ENCODE results near the gene CRABP2. TPM values are rescaled to one million over a fixed set of nuclear protein-coding genes. Genes with fewer than 3 reads are reported as not detected.

Gene CRABP2
- total and polyA plus RNA-seq, 2 of the 13 experiments (the other 11 are each of a cell fraction or from before 2014, with no cell fraction given), result 0.40 to 0.60 TPM

DNA sequence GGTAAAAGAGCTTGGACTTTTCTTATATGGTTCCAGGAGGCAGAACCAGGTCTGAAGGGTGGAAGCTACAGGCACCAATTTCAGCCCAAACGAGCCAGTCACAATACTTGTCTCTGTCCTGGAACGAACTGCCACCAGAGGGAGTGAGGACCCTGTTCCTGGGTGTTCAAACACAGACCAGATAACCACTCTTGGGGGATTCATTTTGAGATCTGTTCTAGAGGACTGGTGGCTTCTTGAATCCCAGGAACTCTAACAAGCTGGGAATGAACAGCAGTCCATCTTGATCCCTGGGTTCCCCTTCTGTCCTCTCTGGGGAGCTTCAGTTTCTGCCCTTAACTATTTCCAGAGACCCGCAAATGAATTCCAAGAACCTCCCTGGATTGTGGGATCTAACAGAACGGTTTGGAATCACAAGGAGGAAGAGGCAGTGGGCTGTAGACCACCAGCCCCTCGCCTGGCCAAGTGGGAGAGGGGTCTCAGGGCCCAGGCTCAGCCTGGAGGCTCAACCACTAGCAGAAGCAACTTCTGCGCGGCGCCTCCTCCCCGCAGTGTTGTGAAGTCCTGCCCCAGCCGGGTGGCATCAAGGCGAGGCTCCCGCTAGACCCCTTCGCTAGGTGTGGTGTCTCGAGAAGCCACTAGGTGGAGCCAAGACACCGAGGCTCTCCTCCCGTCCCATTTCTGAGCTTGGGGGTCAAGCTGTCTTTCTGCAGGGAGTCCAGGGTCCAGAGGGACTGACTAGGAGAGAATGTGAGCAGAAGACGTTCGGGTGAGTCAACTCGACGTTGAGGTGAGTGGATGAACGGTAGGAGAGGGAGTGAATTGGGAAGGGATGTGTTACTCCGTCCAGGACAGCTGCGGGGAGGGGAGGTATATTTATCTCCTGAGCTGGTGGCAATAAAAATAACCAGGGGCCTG is 16.1 kb downstream of the CRABP2 start (continued):
- TF ChIP-seq, protein P1, sequence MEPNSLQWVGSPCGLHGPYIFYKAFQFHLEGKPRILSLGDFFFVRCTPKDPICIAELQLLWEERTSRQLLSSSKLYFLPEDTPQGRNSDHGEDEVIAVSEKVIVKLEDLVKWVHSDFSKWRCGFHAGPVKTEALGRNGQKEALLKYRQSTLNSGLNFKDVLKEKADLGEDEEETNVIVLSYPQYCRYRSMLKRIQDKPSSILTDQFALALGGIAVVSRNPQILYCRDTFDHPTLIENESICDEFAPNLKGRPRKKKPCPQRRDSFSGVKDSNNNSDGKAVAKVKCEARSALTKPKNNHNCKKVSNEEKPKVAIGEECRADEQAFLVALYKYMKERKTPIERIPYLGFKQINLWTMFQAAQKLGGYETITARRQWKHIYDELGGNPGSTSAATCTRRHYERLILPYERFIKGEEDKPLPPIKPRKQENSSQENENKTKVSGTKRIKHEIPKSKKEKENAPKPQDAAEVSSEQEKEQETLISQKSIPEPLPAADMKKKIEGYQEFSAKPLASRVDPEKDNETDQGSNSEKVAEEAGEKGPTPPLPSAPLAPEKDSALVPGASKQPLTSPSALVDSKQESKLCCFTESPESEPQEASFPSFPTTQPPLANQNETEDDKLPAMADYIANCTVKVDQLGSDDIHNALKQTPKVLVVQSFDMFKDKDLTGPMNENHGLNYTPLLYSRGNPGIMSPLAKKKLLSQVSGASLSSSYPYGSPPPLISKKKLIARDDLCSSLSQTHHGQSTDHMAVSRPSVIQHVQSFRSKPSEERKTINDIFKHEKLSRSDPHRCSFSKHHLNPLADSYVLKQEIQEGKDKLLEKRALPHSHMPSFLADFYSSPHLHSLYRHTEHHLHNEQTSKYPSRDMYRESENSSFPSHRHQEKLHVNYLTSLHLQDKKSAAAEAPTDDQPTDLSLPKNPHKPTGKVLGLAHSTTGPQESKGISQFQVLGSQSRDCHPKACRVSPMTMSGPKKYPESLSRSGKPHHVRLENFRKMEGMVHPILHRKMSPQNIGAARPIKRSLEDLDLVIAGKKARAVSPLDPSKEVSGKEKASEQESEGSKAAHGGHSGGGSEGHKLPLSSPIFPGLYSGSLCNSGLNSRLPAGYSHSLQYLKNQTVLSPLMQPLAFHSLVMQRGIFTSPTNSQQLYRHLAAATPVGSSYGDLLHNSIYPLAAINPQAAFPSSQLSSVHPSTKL (CRISPR knock-in tag; IDR thresholded peaks at IDR 0.05), result 0 out of 2 replicates have a peak, but pooled peaks have one; percentile 8
- TF ChIP-seq CHCHD3 (CRISPR knock-in tag; IDR thresholded peaks at IDR 0.05), result no peak
- TF ChIP-seq SAFB2 (CRISPR knock-in tag; IDR thresholded peaks at IDR 0.05; ENCODE audit: borderline replicate concordance, low read depth), result no peak
- TF ChIP-seq, protein P2, sequence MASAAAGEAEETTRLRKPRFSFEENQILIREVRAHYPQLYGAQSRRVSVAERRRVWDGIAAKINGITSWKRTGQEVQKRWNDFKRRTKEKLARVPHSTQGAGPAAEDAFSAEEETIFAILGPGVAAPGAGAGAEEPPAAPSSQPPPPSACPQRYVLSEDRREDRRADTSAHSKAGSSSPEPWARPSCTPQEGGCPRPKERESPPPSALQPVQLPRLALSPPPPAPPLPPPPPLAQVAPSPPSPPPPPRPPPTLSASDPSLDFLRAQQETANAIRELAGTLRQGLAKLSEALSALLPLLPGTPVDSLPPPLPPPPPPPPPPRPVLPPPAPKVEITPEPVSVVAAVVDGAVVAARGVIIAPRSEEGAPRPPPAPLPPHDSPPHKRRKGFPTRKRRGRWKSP (CRISPR knock-in tag; IDR thresholded peaks at IDR 0.05), result no peak
- no peak for TF ChIP-seq SOX6 (IDR thresholded peaks at IDR 0.05)
- peak; percentile 21; the same call in 1 of the 2 replicates for TF ChIP-seq SOX6 (CRISPR knock-in tag; IDR thresholded peaks at IDR 0.05)
- TF ChIP-seq RNF2 (conservative IDR thresholded peaks at IDR 0.05; ENCODE audit: low read depth), result no peak
- TF ChIP-seq HES4 (CRISPR knock-in tag; IDR thresholded peaks at IDR 0.05; ENCODE audit: borderline replicate concordance), result no peak
- TF ChIP-seq NFKBIZ (CRISPR knock-in tag; IDR thresholded peaks at IDR 0.05), result no peak
- TF ChIP-seq ZNF746 (CRISPR knock-in tag; IDR thresholded peaks at IDR 0.05), result no peak
- TF ChIP-seq EED (CRISPR knock-in tag; IDR thresholded peaks at IDR 0.05), result no peak
- no peak for TF ChIP-seq JUNB (CRISPR knock-in tag; IDR thresholded peaks at IDR 0.05; ENCODE audit: borderline replicate concordance)
- TF ChIP-seq ZSCAN12 (CRISPR knock-in tag; IDR thresholded peaks at IDR 0.05), result no peak
- TF ChIP-seq, protein P3, sequence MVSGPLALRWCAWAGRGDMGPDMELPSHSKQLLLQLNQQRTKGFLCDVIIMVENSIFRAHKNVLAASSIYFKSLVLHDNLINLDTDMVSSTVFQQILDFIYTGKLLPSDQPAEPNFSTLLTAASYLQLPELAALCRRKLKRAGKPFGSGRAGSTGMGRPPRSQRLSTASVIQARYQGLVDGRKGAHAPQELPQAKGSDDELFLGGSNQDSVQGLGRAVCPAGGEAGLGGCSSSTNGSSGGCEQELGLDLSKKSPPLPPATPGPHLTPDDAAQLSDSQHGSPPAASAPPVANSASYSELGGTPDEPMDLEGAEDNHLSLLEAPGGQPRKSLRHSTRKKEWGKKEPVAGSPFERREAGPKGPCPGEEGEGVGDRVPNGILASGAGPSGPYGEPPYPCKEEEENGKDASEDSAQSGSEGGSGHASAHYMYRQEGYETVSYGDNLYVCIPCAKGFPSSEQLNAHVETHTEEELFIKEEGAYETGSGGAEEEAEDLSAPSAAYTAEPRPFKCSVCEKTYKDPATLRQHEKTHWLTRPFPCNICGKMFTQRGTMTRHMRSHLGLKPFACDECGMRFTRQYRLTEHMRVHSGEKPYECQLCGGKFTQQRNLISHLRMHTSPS (CRISPR knock-in tag; IDR thresholded peaks at IDR 0.05; ENCODE audit: low read depth), result 0 out of 2 replicates have a peak, but pooled peaks have one; percentile 39
- TF ChIP-seq, protein P4, sequence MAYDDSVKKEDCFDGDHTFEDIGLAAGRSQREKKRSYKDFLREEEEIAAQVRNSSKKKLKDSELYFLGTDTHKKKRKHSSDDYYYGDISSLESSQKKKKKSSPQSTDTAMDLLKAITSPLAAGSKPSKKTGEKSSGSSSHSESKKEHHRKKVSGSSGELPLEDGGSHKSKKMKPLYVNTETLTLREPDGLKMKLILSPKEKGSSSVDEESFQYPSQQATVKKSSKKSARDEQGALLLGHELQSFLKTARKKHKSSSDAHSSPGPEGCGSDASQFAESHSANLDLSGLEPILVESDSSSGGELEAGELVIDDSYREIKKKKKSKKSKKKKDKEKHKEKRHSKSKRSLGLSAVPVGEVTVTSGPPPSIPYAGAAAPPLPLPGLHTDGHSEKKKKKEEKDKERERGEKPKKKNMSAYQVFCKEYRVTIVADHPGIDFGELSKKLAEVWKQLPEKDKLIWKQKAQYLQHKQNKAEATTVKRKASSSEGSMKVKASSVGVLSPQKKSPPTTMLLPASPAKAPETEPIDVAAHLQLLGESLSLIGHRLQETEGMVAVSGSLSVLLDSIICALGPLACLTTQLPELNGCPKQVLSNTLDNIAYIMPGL (CRISPR knock-in tag; IDR thresholded peaks at IDR 0.05; ENCODE audit: borderline replicate concordance in 1 of 2, low read depth in 1 of 2), result peak; percentile 54 to 77; a peak in 3 of 4 replicates
- no peak for TF ChIP-seq ZFYVE20 (CRISPR knock-in tag; IDR thresholded peaks at IDR 0.05; ENCODE audit: borderline replicate concordance, low read depth)
- no peak for TF ChIP-seq TP53 (CRISPR knock-in tag; conservative IDR thresholded peaks at IDR 0.05)
- TF ChIP-seq ESRRA (CRISPR knock-in tag; IDR thresholded peaks at IDR 0.05; ENCODE audit: low read depth), result no peak
- no peak for TF ChIP-seq NR3C1 (CRISPR knock-in tag; IDR thresholded peaks at IDR 0.05)
- TF ChIP-seq ZNF382 (CRISPR knock-in tag; IDR thresholded peaks at IDR 0.05; ENCODE audit: borderline replicate concordance), result no peak
- TF ChIP-seq XRCC5 (optimal IDR thresholded peaks at IDR 0.05; ENCODE audit: low read length), result peak; percentile 69
